Measurements from ENCODE around the gene OR4C45. TPM values are rescaled to one million over a fixed set of nuclear protein-coding genes. Genes with fewer than 3 reads are reported as not detected.
"Not testable (repeated sequence)": the region's sequence is repeated elsewhere in the genome, so short reads cannot be mapped to it uniquely, and the experiment has no call there.

Gene OR4C45
- total and polyA plus RNA-seq, 8 donors: not detected

DNA sequence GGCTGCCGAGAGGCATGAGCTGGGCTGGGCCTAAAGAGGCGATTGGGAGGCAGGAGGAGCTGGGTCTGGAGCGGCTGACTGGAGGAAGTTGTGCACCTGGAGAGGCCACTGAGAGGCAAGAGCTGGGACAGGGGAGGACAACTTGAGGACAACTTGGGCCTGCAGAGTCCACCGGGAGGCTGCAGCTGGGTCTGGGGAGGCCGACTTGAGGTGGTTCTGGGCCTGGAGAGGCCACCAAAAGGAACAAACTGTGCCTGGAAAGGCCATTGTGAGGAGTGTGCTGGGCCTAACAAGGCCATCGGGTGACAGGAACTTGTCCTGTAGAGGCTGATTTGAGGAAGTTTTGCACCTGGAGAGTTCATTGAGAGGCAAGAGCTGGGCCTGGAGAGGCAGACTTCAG, 41.5 kb downstream of the OR4C45 start:
- DNase-seq (no peak), ATAC-seq (no peak)
- Histone ChIP-seq H3K27ac (no peak overlapping the region), H3K9me3 (peaks cover 0 to 72% of the 10 kb centered on the region in 2 donors), H3K27me3 (no peaks in the 10 kb centered on the region), H3K36me3 (no peaks in the 10 kb centered on the region), H3K4me3 (no peak overlapping the region), H3K4me1 (no peaks in the 10 kb centered on the region)
- intact Hi-C loops (cut with DNase I): no loop called here
- TF ChIP-seq, protein P1, sequence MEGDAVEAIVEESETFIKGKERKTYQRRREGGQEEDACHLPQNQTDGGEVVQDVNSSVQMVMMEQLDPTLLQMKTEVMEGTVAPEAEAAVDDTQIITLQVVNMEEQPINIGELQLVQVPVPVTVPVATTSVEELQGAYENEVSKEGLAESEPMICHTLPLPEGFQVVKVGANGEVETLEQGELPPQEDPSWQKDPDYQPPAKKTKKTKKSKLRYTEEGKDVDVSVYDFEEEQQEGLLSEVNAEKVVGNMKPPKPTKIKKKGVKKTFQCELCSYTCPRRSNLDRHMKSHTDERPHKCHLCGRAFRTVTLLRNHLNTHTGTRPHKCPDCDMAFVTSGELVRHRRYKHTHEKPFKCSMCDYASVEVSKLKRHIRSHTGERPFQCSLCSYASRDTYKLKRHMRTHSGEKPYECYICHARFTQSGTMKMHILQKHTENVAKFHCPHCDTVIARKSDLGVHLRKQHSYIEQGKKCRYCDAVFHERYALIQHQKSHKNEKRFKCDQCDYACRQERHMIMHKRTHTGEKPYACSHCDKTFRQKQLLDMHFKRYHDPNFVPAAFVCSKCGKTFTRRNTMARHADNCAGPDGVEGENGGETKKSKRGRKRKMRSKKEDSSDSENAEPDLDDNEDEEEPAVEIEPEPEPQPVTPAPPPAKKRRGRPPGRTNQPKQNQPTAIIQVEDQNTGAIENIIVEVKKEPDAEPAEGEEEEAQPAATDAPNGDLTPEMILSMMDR (IDR thresholded peaks at IDR 0.05): no peak

DNA sequence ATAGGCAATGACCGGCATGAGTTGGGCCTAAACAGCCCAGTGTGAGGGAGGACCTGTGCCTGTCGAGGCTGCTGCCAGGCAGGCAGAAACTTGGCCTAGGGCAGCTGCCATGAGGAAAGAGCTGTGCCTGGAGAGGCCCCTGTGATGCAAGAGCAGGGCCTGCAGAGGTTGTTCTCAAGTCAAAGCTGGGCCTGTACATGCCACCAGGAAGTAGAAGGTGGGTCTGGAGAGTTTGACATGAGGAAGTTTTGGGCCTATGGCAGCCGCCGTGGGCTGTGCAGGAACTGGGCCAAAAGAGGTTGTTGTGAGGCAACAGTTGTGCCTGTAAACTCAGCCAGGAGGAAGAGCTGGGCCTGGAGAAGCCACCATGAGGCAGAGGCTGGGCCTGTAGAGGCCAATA, 43.2 kb downstream of the OR4C45 start:
- Histone ChIP-seq H3K36me3 (no peaks in the 10 kb centered on the region), H3K4me1 (no peaks in the 10 kb centered on the region), H3K27me3 (no peaks in the 10 kb centered on the region), H3K4me3 (no peak overlapping the region), H3K27ac (no peak overlapping the region), H3K9me3 (peaks cover 0 to 74% of the 10 kb centered on the region in 2 donors)
- intact Hi-C loops (cut with DNase I): no loop called here
- ATAC-seq (peak; percentile 54), DNase-seq (no peak)
- TF ChIP-seq, protein P1 (IDR thresholded peaks at IDR 0.05): no peak

DNA sequence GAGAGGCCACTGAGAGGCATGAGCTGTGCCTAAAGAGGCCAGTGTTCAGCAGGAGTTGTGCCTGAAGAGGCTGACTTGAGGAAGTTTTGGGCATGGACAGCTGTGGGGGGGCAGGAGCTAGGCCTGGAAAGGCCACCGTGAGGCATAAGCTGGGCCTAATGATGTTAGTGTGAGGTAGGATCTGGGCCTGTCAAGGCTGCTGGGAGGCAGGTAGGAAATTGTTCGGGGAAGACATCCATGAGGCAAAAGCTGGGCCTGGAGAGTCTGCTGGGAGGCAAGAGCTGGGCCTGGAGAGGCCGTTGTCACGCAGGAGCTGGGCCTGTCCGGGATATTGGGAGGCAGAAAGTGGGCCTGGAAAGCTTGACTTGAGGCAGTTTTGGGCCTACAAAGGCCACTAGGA, 44.9 kb downstream of the OR4C45 start:
- no peak for DNase-seq
- intact Hi-C loops (cut with DNase I): no loop called here
- H3K36me3 ChIP-seq: no peaks in the 10 kb centered on the region
- H3K27ac ChIP-seq: no peak overlapping the region
- H3K9me3 ChIP-seq: peaks cover 0 to 64% of the 10 kb centered on the region in 2 donors
- H3K27me3 ChIP-seq: no peaks in the 10 kb centered on the region
- no peak overlapping the region for H3K4me3 ChIP-seq
- TF ChIP-seq, protein P1 (IDR thresholded peaks at IDR 0.05): no peak
- H3K4me1 ChIP-seq: no peaks in the 10 kb centered on the region
- no peak for ATAC-seq

DNA sequence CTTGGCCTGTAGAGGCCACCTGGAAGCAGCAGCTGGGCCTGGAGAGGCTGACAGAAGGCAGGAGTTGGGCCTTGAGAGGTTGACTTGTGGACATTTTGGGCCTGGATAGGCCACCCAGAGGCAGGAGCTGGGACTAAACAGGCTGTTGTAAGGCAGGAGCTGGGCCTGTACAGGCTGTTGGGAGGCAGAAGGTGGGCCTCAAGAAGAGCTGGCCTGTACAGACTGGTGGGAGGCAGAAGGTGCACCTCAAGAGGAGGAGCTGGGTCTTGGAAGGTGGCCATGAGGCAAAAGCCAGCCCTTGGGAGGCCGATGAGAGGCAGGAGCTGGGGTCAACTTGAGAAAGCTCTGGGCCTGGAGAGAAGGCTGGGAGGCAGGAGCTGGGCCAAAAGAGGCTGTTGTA, 45.3 kb downstream of the OR4C45 start:
- no peak overlapping the region for H3K27ac ChIP-seq
- H3K27me3 ChIP-seq: no peaks in the 10 kb centered on the region
- H3K9me3 ChIP-seq: peaks cover 0 to 59% of the 10 kb centered on the region in 2 donors
- intact Hi-C loops (cut with DNase I): no loop called here
- H3K36me3 ChIP-seq: no peaks in the 10 kb centered on the region
- no peaks in the 10 kb centered on the region for H3K4me1 ChIP-seq
- DNase-seq (no peak), ATAC-seq (no peak)
- TF ChIP-seq, protein P1 (IDR thresholded peaks at IDR 0.05): no peak
- no peak overlapping the region for H3K4me3 ChIP-seq

DNA sequence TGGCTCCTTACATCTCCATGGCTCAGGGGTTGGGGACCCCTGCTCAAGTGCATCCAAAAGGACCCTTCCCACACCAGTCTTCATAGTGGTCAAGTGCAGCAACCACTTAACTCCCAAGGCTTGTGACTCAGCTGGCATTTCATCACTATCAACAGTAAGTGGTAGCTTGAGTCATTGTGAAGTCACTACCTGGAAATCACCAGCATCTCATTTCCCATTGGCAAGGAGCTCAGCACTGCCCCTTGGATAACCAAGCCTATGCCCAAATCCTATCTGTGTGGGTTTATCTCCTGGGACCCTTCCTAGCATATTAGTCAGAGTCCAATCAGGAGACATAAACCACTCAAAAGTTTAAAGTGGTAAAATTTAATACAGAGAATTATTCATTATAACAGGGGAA, 46.3 kb downstream of the OR4C45 start:
- DNase-seq; intact Hi-C loops (cut with DNase I); ATAC-seq; H3K27me3 ChIP-seq; H3K4me3 ChIP-seq; H3K27ac ChIP-seq; H3K36me3 ChIP-seq; H3K4me1 ChIP-seq: not testable (repeated sequence)
- peaks cover 0 to 50% of the 10 kb centered on the region in 2 donors for H3K9me3 ChIP-seq

DNA sequence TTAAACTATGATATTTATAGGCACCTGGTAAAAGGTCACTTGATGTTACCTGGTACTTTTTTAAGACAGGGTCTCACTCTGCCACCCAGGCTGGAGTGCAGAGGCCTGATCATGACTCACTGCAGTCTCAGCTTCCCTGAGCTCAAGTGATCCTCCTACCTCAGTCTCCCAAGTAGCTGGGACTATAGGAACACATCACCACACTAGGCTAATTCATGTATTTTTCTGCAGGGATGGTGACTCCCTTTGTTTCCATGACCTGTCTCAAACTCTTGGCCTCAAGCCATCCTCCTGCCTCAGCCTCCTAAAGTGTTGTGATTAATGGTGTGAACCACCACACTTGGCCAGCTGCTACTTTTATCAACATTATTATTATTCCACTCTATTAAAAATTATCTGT, 47.6 kb downstream of the OR4C45 start:
- H3K27me3 ChIP-seq: no peaks in the 10 kb centered on the region
- H3K4me1 ChIP-seq: no peaks in the 10 kb centered on the region
- no peaks in the 10 kb centered on the region for H3K36me3 ChIP-seq
- no peak overlapping the region for H3K4me3 ChIP-seq
- no peak overlapping the region for H3K27ac ChIP-seq
- H3K9me3 ChIP-seq: peaks cover 0 to 39% of the 10 kb centered on the region in 2 donors
- TF ChIP-seq, protein P1 (IDR thresholded peaks at IDR 0.05): no peak
- intact Hi-C loops (cut with DNase I): no loop called here
- ATAC-seq (no peak), DNase-seq (no peak)
